UCSD-AML1 (cell line): Measurements from ENCODE around the gene DICER1.
"Not testable (repeated sequence)": the region's sequence is repeated elsewhere in the genome, so short reads cannot be mapped to it uniquely, and the experiment has no call there.

Source experiments
- DNase-seq: peaks from one replicate; lab custom pipeline; 2025; ENCODE audit not compliant: unreplicated experiment; lab: John Stamatoyannopoulos, UW

Gene DICER1

DNA sequence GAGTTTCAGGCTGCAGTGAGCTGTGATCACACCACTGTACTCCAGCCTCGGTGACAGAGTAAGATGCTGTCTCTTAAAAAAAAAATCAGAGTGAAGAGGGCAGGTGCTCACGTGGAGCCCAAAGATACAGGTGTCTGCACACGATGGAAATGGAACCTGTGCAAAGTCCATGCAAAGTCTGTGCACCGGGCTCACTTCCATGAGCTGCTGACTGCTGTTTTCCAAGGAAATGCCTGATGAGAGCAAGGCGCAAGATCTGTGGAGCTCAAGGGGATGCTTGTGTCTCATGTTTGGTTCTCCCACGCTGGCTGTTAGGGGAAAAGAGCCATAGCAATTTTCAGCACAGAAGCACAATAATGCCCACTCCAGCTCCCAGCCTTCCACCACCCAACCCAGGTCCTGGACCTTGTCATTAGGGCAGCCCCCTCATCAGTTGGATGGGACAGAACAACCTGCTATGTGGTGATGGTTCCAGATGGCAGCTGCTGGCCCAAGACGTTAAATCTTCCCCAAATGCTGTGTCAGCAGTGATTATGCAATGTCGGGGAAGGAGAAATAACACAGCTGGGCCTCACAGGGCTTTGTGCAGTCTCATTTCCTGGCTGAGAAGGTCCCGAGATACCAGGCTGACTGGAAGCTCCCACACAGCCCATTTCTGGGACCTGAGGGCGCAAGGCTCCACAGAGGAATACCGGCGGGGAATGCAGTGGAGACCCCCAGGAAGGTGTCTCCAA, 27.9 kb upstream of the DICER1 start:
- DNase-seq = peak; percentile 76

DNA sequence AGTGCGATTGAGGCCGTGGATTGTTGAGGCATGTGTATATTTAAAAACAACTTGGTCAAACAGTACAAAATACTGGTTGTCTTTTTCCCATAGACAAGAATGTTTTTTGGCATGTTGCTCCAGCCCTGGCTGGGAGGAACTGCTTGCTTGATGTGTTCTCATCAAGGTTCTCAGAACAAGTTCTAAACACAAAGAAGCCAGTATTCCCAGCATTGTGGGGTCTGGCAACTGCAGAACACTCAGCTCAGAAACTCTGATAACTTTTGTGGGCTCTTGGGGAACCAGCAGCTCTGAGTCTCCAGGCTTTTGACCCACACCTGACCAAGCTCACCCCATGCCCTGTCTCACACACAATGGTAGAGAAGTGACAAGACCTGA, 27.1 kb upstream of the DICER1 start:
- DNase-seq = no peak

DNA sequence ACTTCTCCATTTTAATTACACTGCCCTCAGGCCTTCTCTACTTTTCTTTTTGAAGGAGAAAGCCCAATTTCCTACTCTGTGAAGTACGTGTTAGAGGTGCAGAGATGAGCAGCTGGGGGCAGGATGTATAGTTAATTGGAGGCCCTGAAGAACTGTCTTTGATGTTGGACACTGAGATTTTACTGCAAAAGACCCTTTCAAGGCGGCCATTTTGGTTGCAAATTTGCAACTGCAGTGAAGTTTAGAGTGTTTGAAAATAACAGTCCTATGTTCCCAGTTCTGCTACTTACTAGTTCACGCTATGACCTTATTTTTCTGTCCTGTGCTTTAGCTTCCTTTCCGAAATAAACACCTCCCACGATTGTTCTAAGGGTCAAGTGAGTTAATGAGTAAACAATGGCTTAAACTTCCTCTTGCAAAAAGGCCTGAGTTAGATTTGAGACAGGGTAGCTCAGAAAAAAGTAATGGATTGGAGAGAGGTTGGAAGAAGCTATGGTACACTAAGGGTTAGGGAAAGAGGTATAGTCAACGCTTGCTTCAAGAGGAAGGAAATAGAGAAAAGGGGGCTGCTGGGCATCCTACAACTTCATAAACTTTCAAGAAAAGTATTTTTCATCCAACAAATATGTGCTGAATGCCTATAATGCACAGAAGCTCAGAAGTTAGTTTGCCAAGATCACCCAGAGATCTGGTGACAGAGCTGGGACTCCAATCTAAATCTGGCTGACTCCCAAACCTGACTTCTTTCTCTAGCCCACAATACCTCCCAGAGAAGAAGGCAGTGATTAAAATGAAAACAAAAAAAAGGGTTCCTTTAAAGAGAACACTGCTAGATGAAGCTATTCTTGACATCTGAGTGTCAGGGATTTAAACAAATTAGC, 26.4 kb upstream of the DICER1 start:
- DNase-seq = no peak

DNA sequence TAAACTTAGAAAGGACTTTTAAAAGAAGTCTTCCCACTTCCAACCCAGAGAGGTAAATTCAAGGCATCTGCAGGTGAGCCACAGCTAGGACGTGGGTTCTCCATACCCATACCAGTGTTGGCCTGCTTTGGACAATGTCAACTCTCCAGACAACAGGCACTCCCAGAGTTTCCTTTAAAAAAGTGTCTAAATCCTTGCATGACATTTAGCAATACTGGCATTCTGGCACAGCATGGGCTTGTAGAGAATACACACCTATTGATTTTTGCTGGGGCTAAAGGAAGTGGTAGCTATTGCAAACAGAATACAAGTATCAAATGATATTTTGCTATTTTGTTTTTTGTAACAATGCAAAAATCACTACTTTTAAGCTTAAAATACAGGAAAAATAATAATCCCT, 25.8 kb upstream of the DICER1 start:
- DNase-seq = no peak

DNA sequence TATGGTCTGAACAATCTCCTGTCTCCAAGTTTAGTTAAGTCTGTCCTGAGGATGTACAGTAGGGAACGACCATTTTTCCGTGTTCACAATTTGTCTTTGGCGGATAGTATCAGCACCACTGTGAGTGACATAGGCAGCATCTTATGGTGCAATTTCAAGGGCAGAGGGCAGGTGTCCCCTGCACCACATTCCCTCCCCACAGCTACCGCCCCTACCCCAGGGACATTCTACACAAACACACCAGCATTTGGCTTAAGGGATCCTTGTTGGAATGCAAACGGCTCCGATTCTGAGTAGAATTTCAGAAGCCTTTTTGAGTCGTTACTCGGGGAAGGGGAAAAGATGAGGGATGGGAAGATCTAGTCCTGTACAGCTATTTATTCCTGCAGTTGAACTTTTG, 25.1 kb upstream of the DICER1 start:
- no peak for DNase-seq

GRCh38 chr14:95180966-95181741, 23.8 kb upstream of the DICER1 start:
- no peak for DNase-seq

DNA sequence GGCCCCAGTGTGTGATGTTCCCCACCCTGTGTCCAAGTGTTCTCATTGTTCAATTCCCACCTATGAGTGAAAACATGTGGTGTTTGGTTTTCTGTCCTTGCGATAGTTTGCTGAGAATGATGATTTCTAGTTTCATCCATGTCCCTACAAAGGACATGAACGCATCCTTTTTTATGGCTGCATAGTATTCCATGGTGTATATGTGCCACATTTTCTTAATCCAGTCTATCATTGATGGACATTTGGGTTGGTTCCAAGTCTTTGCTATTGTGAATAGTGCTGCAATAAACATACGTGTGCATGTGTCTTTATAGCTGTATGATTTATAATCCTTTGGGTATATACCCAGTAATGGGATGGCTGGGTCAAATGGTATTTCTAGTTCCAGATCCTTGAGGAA, 18.3 kb upstream of the DICER1 start:
- not testable (repeated sequence) for DNase-seq

GRCh38 chr14:95174184-95174792, 17.0 kb upstream of the DICER1 start:
- DNase-seq = no peak

GRCh38 chr14:95173518-95173917, 16.2 kb upstream of the DICER1 start:
- no peak for DNase-seq

DNA sequence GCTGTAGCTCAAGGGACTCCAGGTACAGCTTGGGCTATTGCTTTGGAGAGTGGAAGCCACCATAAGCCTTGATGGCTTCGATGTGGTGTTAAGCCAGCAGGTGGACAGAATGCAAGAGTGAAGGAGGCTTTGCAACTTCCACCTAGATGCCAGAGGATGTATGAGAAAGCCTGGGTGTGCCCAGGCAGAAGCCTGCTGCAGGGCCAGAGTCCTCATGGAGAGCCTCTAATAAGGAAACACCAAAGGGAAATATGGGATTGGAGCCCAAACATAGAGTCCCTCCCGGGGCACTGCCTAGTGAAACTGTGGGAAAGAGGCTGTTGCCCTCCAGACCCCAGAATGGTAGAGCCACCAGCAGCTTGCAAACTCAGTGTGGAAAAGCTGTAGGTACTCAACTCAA, 9.8 kb upstream of the DICER1 start:
- no peak for DNase-seq

GRCh38 chr14:95165517-95165916, 8.2 kb upstream of the DICER1 start:
- no peak for DNase-seq

- no peak for DNase-seq
Measured at GRCh38 chr14:95164506-95164905, 7.2 kb upstream of the DICER1 start.

GRCh38 chr14:95163666-95164065, 6.3 kb upstream of the DICER1 start:
- no peak for DNase-seq

GRCh38 chr14:95163132-95163531, 5.8 kb upstream of the DICER1 start:
- DNase-seq = no peak

GRCh38 chr14:95162641-95163040, 5.3 kb upstream of the DICER1 start:
- no peak for DNase-seq

DNA sequence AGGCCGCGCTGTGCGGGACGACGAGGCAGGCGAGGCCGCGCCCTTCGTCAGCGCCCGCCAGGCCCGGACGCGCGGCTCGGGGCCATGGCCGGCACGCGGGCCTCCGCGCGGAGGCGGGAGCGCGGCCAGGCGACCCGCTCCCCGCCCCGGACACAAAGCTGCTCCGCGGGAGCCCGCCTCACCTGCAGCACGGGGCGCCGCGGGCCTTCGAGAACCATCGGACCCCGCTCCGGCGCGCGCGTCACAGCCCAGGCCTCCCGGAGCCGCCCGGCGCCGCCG, 342 bp downstream of the DICER1 start:
- DNase-seq = no peak

GRCh38 chr14:95156161-95157047, 925 bp downstream of the DICER1 start:
- DNase-seq = peak; percentile 45

GRCh38 chr14:95155045-95155444, 2.3 kb downstream of the DICER1 start:
- DNase-seq = no peak

GRCh38 chr14:95153866-95154265, 3.5 kb downstream of the DICER1 start:
- no peak for DNase-seq

GRCh38 chr14:95151561-95151960, 5.8 kb downstream of the DICER1 start:
- DNase-seq = no peak
